ENCODE results near the gene PLA2G4C. TPM values are rescaled to one million over a fixed set of nuclear protein-coding genes. Genes with fewer than 3 reads are reported as not detected.

PLA2G4C gene
- total RNA-seq, 1 donor from 2014 or later, result 4.0 TPM

- TF ChIP-seq, protein P1, sequence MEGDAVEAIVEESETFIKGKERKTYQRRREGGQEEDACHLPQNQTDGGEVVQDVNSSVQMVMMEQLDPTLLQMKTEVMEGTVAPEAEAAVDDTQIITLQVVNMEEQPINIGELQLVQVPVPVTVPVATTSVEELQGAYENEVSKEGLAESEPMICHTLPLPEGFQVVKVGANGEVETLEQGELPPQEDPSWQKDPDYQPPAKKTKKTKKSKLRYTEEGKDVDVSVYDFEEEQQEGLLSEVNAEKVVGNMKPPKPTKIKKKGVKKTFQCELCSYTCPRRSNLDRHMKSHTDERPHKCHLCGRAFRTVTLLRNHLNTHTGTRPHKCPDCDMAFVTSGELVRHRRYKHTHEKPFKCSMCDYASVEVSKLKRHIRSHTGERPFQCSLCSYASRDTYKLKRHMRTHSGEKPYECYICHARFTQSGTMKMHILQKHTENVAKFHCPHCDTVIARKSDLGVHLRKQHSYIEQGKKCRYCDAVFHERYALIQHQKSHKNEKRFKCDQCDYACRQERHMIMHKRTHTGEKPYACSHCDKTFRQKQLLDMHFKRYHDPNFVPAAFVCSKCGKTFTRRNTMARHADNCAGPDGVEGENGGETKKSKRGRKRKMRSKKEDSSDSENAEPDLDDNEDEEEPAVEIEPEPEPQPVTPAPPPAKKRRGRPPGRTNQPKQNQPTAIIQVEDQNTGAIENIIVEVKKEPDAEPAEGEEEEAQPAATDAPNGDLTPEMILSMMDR (IDR thresholded peaks at IDR 0.05), result no peak
- no peak overlapping the region for H3K27ac Mint-ChIP-seq (ENCODE audit: unreplicated experiment)
These were observed 2.7 kb upstream of the PLA2G4C start for GRCh38 chr19:48113190-48113917.

DNA sequence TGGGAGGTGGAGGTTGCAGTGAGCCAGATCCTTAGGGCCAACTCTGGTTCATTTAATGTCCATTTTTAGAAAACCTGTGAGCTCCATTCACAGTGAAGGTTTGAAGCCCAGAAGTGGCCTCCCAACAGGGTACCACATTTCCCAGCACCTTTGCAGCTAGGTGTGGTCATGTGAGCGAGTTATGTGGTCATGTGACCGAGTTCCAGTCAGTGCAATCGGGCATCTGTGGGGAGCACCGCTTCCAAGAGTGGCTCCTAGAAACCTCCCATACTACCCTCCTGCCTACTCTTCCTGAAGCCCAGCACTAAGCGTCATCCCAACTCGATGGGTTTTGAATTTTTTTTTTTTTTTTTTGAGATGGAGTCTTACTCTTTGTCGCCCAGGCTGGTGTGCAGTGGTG, 663 bp upstream of the PLA2G4C start:
- Mint-ChIP-seq H3K36me3 (ENCODE audit: low read depth) (peaks cover 1% of the 10 kb centered on the region), H3K9me3 (ENCODE audit: low read depth) (no peaks in the 10 kb centered on the region), H3K27ac (ENCODE audit: unreplicated experiment) (peak overlapping the region; percentile 91), H3K4me1 (ENCODE audit: low read depth) (peaks cover 15% of the 10 kb centered on the region), H3K4me3 (ENCODE audit: unreplicated experiment) (no peak overlapping the region), H3K27me3 (ENCODE audit: low read depth) (no peaks in the 10 kb centered on the region)
- no peak for DNase-seq (ENCODE audit: low spot score)
- TF ChIP-seq, protein P1 (IDR thresholded peaks at IDR 0.05), result no peak

More at GRCh38 chr19:48113190-48113917, 2.7 kb upstream of the PLA2G4C start:
- Mint-ChIP-seq H3K4me1 (ENCODE audit: low read depth) (peaks cover 8% of the 10 kb centered on the region), H3K27me3 (ENCODE audit: low read depth) (no peaks in the 10 kb centered on the region), H3K9me3 (ENCODE audit: low read depth) (no peaks in the 10 kb centered on the region), H3K36me3 (ENCODE audit: low read depth) (peaks cover 10% of the 10 kb centered on the region), H3K4me3 (ENCODE audit: unreplicated experiment) (no peak overlapping the region)
- no peak for DNase-seq (ENCODE audit: low spot score)

- Mint-ChIP-seq H3K27me3 (ENCODE audit: low read depth) (peaks cover 2% of the 10 kb centered on the region), H3K36me3 (ENCODE audit: low read depth) (peaks cover 1% of the 10 kb centered on the region), H3K27ac (ENCODE audit: unreplicated experiment) (no peak overlapping the region), H3K4me1 (ENCODE audit: low read depth) (peaks cover 15% of the 10 kb centered on the region), H3K4me3 (ENCODE audit: unreplicated experiment) (no peak overlapping the region), H3K9me3 (ENCODE audit: low read depth) (no peaks in the 10 kb centered on the region)
- DNase-seq (ENCODE audit: low spot score), result no peak
- TF ChIP-seq, protein P1 (IDR thresholded peaks at IDR 0.05), result no peak
These were observed 1.4 kb downstream of the PLA2G4C start for GRCh38 chr19:48108997-48109782.

- peaks cover 2% of the 10 kb centered on the region for H3K27me3 Mint-ChIP-seq (ENCODE audit: low read depth)
- H3K9me3 Mint-ChIP-seq (ENCODE audit: low read depth), result no peaks in the 10 kb centered on the region
- no peaks in the 10 kb centered on the region for H3K36me3 Mint-ChIP-seq (ENCODE audit: low read depth)
- H3K27ac Mint-ChIP-seq (ENCODE audit: unreplicated experiment), result no peak overlapping the region
- TF ChIP-seq, protein P1 (IDR thresholded peaks at IDR 0.05), result no peak
- no peak overlapping the region for H3K4me3 Mint-ChIP-seq (ENCODE audit: unreplicated experiment)
- no peak for DNase-seq (ENCODE audit: low spot score)
- H3K4me1 Mint-ChIP-seq (ENCODE audit: low read depth), result peaks cover 7% of the 10 kb centered on the region
These were observed 6.7 kb downstream of the PLA2G4C start for GRCh38 chr19:48103922-48104321.

GRCh38 chr19:48102870-48103751, 7.5 kb downstream of the PLA2G4C start:
- H3K27ac Mint-ChIP-seq (ENCODE audit: unreplicated experiment), result no peak overlapping the region
- H3K36me3 Mint-ChIP-seq (ENCODE audit: low read depth), result no peaks in the 10 kb centered on the region
- peaks cover 7% of the 10 kb centered on the region for H3K4me1 Mint-ChIP-seq (ENCODE audit: low read depth)
- DNase-seq (ENCODE audit: low spot score), result no peak
- H3K27me3 Mint-ChIP-seq (ENCODE audit: low read depth), result peaks cover 2% of the 10 kb centered on the region
- H3K9me3 Mint-ChIP-seq (ENCODE audit: low read depth), result no peaks in the 10 kb centered on the region
- TF ChIP-seq, protein P1 (IDR thresholded peaks at IDR 0.05), result peak; percentile 78
- H3K4me3 Mint-ChIP-seq (ENCODE audit: unreplicated experiment), result no peak overlapping the region
